Measurements from ENCODE around the gene TNRC6C. TPM values are rescaled to one million over a fixed set of nuclear protein-coding genes. Genes with fewer than 3 reads are reported as not detected.

TNRC6C gene, protein sequence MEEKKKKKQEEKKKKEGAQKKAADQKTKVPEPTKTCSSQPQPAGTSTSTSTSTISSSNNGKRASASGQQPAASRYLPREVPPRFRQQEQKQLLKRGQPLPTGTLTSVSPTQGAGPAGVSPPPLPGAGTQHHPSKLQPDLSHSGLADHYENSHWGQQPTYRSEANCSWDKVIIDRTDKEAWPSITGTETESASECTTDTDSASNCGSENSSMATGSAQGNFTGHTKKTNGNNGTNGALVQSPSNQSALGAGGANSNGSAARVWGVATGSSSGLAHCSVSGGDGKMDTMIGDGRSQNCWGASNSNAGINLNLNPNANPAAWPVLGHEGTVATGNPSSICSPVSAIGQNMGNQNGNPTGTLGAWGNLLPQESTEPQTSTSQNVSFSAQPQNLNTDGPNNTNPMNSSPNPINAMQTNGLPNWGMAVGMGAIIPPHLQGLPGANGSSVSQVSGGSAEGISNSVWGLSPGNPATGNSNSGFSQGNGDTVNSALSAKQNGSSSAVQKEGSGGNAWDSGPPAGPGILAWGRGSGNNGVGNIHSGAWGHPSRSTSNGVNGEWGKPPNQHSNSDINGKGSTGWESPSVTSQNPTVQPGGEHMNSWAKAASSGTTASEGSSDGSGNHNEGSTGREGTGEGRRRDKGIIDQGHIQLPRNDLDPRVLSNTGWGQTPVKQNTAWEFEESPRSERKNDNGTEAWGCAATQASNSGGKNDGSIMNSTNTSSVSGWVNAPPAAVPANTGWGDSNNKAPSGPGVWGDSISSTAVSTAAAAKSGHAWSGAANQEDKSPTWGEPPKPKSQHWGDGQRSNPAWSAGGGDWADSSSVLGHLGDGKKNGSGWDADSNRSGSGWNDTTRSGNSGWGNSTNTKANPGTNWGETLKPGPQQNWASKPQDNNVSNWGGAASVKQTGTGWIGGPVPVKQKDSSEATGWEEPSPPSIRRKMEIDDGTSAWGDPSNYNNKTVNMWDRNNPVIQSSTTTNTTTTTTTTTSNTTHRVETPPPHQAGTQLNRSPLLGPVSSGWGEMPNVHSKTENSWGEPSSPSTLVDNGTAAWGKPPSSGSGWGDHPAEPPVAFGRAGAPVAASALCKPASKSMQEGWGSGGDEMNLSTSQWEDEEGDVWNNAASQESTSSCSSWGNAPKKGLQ (N-terminal part only)
- 7.4 and 7.5 TPM in 2 replicates for total RNA-seq

DNA sequence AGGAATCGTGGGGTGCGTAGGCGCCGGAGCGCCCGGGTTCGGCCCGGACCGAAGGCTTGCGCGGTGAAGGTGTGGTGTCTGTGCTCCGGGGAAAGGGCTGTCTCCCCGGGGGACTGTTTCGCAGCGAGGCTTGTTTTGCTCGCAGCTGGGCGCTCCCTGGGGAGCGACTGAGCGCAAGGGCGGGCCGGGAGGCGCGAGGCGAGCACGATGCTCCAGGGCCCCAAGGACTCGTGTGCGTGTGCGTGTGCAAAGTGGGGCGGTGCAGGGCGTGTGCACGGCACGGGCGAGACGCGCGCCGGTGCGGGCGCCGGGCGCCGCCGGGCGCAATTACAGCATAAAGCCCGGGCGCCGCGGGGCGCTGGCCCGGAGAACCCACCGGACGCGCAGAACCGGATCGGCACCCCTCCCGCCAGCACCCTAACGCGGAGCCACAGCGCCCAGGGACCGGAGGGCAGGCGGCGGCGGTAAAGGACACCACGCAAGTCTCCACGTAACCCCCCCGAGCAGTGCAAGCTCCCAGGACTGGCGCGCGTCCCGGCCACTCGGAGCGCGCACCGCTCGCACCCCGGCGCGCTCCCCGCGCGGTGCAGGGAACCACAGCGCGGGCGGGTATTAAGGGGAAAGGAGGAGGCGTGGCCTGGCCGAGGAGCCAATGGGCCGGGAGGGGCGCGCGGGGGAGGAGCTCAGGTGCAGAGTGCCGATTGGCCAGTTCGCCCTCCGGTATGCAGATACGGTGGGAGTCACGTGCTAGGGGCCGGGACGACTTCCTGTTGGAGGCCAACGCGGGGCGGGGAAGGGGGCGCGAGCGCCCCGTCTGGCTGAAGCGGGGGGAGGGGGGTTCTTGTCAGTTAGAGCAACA, at the start of gene TNRC6C:
Gene TNRC6C, plus strand, starts transcription at position 847 of the 859 bp plus-strand sequence. CDS start 45,504 bp downstream, outside the sequence.

DNA sequence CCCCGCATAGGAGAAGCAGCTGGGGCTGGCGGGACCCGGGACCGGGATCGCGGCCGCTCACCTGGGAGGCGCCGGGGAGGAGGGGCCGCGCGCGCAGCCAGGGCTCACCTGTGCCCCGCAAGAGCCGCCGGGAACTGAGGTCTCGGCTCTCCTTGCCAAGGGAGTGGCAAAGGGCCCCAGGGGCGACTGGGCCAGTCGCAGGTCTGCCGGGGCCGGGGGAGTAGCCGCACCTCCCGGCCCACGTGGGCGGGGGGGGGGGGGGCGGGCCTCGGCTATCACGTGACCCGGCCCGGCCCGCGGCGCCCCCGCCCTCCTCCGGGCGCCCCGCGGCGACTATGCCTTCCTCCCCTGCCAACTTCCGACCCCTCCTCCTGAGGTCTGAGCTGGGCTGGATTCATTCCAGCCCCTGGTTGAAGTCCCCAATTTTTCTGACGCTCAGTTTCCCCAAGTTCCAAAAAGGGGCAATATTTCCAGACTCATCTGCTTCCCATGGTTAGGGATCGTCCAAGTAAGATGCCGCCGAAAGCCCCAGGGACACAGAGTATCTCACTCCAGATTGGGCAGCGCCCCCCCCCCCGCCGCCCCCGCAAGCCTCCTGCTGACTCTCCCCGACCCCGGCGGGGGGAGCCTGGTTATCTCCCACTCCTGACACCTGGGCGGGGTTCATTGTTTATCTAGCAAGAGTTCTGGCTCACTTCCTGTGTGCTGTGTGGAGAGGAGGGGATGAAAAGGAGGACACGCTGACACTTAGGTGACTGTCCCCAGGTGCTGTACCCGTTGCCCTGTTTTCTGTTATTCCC, 170.2 kb downstream of the TNRC6C start, which contains the start of gene TMC6:
Gene TMC6, minus strand, starts transcription at position 205 of the 800 bp plus-strand sequence. CDS start 1,923 bp downstream, outside the sequence.

DNA sequence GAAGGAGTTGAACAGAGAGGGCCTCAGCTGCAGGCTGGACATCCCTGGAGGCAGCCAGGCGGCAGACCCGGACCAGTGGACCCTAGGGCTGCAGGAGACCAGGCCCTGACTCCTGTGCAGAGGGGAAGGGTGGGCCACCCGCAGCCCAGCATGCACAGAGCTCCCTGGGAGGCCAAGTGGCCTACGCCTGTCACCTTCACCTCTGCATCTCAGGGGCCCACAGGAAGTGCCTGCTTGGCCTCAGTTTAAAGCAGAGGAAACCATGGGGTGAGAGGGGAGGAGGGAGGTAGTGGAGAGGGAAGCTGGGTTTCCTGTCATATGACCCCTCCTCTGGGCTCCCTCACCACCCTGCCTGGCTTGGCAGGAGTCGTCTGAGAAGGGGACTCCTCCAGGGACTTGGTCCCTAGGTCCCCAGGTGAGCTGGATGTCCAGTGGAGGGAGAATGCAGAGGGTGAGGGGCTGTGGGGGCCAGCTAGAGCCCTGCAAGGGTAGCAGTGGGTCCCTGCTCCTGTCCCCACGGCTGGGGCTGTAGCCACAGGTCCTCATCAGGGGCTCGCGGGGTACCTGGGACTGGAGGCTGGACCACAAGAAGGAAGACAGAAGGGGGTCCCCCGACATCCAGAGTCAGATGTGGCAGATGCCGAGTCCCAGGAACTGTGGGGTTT, 172.1 kb downstream of the TNRC6C start, which contains the start of gene TMC8:
Gene TMC8, plus strand, starts transcription at position 335 of the 665 bp plus-strand sequence. CDS start 818 bp downstream, outside the sequence.

Small RNAs within 50 kb of the gene (small RNA-seq; reads per million reads assigned to genes)
- gene RNU1-80P (0.22 reads per million), gene RNU6-625P (not detected)

Other genes starting within 250 kb of the TNRC6C start
- 1.9 and 3.9 TPM in 2 replicates for gene TMC6, start 170.1 kb downstream of the TNRC6C start, total RNA-seq
- not detected in 2 replicates for gene TMC8, start 172.1 kb downstream of the TNRC6C start, total RNA-seq
- gene C17orf99, start 187.7 kb downstream of the TNRC6C start, total RNA-seq = not detected in 2 replicates
- gene SYNGR2, start 209.9 kb downstream of the TNRC6C start, total RNA-seq = 6.8 and 7.5 TPM in 2 replicates
- gene TK1, start 228.3 kb downstream of the TNRC6C start, total RNA-seq = 28.9 and 75.0 TPM in 2 replicates
- 33.4 and 37.0 TPM in 2 replicates for gene AFMID, start 228.7 kb downstream of the TNRC6C start, total RNA-seq